Measurements from ENCODE around the gene PHLDA1. TPM values are rescaled to one million over a fixed set of nuclear protein-coding genes. Genes with fewer than 3 reads are reported as not detected.

The PHLDA1 gene
- total and polyA plus RNA-seq, 2 donors (not counting 1 experiment from before 2014, with no cell fraction given) = 1.0 to 1.7 TPM

DNA sequence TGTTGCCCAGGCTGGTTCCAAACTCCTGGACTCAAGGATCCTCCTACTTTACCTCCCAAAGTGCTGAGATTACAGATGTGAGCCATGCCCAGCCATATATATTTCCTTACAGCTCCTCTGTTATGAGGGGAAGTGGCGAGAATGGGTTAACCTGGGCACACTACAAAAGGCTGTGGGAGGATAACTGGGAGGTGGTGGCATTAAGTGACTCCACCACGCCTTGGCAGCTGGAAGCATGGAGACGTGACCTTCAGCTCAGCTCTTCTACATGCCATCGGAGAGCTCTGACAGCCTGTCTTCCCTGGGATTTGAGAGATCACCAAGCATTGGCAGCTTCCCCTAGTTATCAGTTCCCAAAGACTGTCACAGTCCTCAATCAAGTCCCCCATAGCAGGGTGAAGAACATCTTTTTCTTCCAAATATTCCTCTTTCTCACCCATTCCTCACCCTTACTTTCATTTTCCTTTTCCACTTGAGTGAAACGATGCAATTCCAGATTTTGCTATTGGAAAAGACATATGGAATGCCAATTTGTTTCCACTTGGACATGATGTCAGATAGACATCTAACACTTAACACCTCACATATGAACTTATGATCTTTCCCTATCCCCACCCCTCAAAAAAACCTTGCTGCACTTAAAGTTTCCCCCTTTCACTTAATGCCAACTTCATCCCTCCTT lies 48.5 kb downstream of the PHLDA1 start:
- Mint-ChIP-seq H3K27me3 (peaks cover 2% of the 10 kb centered on the region), H3K4me1 (peaks cover 12% of the 10 kb centered on the region), H3K4me3 (no peak overlapping the region), H3K9me3 (ENCODE audit: insufficient read depth) (no peaks in the 10 kb centered on the region), H3K27ac (no peak overlapping the region)
- CTCF ChIA-PET = interaction anchor here (1.3 kb wide), 1 partner anchor 48 kb away, joined by 4 read pairs; the partner anchor contains the start of gene PHLDA1
- 97% methylated on average over 4 of the region's 5 CpGs for WGBS (ENCODE audit: insufficient coverage)
- ATAC-seq (ENCODE audit: low read depth) = no peak
- peaks cover 0 to 2% of the 10 kb centered on the region in 2 donors for H3K4me1 ChIP-seq (ENCODE audit: control insufficient read depth in 2 of 2, insufficient read depth in 2 of 2, low read length in 2 of 2)
- no peaks in the 10 kb centered on the region for H4K20me1 ChIP-seq (ENCODE audit: control insufficient read depth, insufficient read depth, low read length, poor library complexity, severe bottlenecking)
- H3K4me3 ChIP-seq (ENCODE audit: control extremely low read depth in 1 of 5, extremely low read depth in 1 of 5, insufficient read depth in 1 of 5, low read depth in 2 of 5, low read length in 4 of 5) = no peak overlapping the region
- POLR2A ChIA-PET = no interaction called here
- H3K27ac ChIP-seq (ENCODE audit: low read length in 2 of 2) = no peak overlapping the region
- TF ChIP-seq, protein P1, sequence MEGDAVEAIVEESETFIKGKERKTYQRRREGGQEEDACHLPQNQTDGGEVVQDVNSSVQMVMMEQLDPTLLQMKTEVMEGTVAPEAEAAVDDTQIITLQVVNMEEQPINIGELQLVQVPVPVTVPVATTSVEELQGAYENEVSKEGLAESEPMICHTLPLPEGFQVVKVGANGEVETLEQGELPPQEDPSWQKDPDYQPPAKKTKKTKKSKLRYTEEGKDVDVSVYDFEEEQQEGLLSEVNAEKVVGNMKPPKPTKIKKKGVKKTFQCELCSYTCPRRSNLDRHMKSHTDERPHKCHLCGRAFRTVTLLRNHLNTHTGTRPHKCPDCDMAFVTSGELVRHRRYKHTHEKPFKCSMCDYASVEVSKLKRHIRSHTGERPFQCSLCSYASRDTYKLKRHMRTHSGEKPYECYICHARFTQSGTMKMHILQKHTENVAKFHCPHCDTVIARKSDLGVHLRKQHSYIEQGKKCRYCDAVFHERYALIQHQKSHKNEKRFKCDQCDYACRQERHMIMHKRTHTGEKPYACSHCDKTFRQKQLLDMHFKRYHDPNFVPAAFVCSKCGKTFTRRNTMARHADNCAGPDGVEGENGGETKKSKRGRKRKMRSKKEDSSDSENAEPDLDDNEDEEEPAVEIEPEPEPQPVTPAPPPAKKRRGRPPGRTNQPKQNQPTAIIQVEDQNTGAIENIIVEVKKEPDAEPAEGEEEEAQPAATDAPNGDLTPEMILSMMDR (IDR thresholded peaks at IDR 0.05) = no peak
- TF ChIP-seq EZH2 (IDR thresholded peaks at IDR 0.05; ENCODE audit: borderline replicate concordance, insufficient read depth, low read depth, low read length, poor library complexity, severe bottlenecking) = no peak
- H3K79me2 ChIP-seq (ENCODE audit: control insufficient read depth, insufficient read depth, low read length) = no peaks in the 10 kb centered on the region
- H3K9ac ChIP-seq (ENCODE audit: low read length) = no peak overlapping the region
- no peak for DNase-seq
- H2AFZ ChIP-seq (ENCODE audit: insufficient read depth, low read depth, low read length, poor library complexity, severe bottlenecking) = no peak overlapping the region
- H3K4me2 ChIP-seq (replicated peaks; ENCODE audit: low read depth, low read length, poor library complexity, severe bottlenecking) = no peak overlapping the region
- H3K9me3 ChIP-seq (ENCODE audit: control extremely low read depth in 1 of 3, control insufficient read depth in 2 of 3, insufficient read depth in 1 of 3, low read length in 2 of 3) = no peaks in the 10 kb centered on the region
- no peaks in the 10 kb centered on the region for H3K27me3 ChIP-seq (replicated peaks in 1 of 4; ENCODE audit: control extremely low read depth in 1 of 4, control insufficient read depth in 3 of 4, insufficient read depth in 4 of 4, low read length in 3 of 4)
- intact Hi-C loops (cut with micrococcal nuclease) = no loop called here
- H3K36me3 ChIP-seq (replicated peaks in 1 of 2; ENCODE audit: control extremely low read depth in 1 of 2, control insufficient read depth in 1 of 2, extremely low read depth in 1 of 2, insufficient read depth in 2 of 2, low read length in 1 of 2) = no peaks in the 10 kb centered on the region

DNA sequence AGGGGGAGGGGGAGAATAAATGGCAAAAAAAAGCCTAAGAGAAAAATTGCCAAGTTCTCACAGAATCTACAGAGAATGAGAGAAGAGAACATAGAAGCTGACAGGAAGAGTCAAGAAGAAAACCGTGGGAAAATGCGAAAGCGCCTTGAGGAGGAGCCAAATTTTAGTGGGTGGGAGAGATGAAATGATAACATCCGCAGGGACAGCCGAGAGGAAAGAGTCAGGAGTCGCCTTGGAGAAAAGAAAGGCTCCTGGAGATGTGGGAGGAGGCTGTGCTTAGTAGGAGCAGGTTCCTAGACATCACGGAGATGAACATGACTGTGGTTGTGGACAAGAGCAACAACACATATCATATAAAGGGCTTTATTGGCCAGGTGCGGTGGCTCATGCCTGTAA lies 49.4 kb downstream of the PHLDA1 start:
- Histone ChIP-seq H3K9ac (ENCODE audit: low read length) (no peak overlapping the region), H3K4me1 (ENCODE audit: control insufficient read depth in 2 of 2, insufficient read depth in 2 of 2, low read length in 2 of 2) (peaks cover 0 to 5% of the 10 kb centered on the region in 2 donors), H3K36me3 (replicated peaks in 1 of 2; ENCODE audit: control extremely low read depth in 1 of 2, control insufficient read depth in 1 of 2, extremely low read depth in 1 of 2, insufficient read depth in 2 of 2, low read length in 1 of 2) (no peaks in the 10 kb centered on the region), H2AFZ (ENCODE audit: insufficient read depth, low read depth, low read length, poor library complexity, severe bottlenecking) (no peak overlapping the region), H3K4me3 (ENCODE audit: control extremely low read depth in 1 of 5, extremely low read depth in 1 of 5, insufficient read depth in 1 of 5, low read depth in 2 of 5, low read length in 4 of 5) (no peak overlapping the region), H3K79me2 (ENCODE audit: control insufficient read depth, insufficient read depth, low read length) (no peaks in the 10 kb centered on the region), H3K9me3 (ENCODE audit: control extremely low read depth in 1 of 3, control insufficient read depth in 2 of 3, insufficient read depth in 1 of 3, low read length in 2 of 3) (no peaks in the 10 kb centered on the region), H3K27ac (ENCODE audit: low read length in 2 of 2) (no peak overlapping the region), H4K20me1 (ENCODE audit: control insufficient read depth, insufficient read depth, low read length, poor library complexity, severe bottlenecking) (no peaks in the 10 kb centered on the region), H3K27me3 (replicated peaks in 1 of 4; ENCODE audit: control extremely low read depth in 1 of 4, control insufficient read depth in 3 of 4, insufficient read depth in 4 of 4, low read length in 3 of 4) (no peaks in the 10 kb centered on the region), H3K4me2 (replicated peaks; ENCODE audit: low read depth, low read length, poor library complexity, severe bottlenecking) (no peak overlapping the region)
- H3K4me3 Mint-ChIP-seq = no peak overlapping the region
- TF ChIP-seq, protein P1 (IDR thresholded peaks at IDR 0.05) = no peak
- TF ChIP-seq EZH2 (IDR thresholded peaks at IDR 0.05; ENCODE audit: borderline replicate concordance, insufficient read depth, low read depth, low read length, poor library complexity, severe bottlenecking) = no peak
- ChIA-PET CTCF (no interaction called here), POLR2A (no interaction called here)
- H3K27me3 Mint-ChIP-seq = no peaks in the 10 kb centered on the region
- ATAC-seq (ENCODE audit: low read depth) = no peak
- H3K4me1 Mint-ChIP-seq = peaks cover 18% of the 10 kb centered on the region
- no peaks in the 10 kb centered on the region for H3K9me3 Mint-ChIP-seq (ENCODE audit: insufficient read depth)
- intact Hi-C loops (cut with micrococcal nuclease) = no loop called here
- WGBS (ENCODE audit: insufficient coverage) = 78% methylated on average over 5 of the region's 8 CpGs
- no peak for DNase-seq
- no peak overlapping the region for H3K27ac Mint-ChIP-seq
